WERI-Rb-1 (cell line): ENCODE data around the gene PIP4K2A.

Experiments used
- DNase-seq: peaks from one replicate; pipeline ENCODE4 v3.0.0-alpha.2; 2020
- H3K27ac ChIP-seq: fragments of 250-450 bp; sonication (Bioruptor Pico); 2 replicates; pipeline ENCODE4 v1.5.1; 2020; ENCODE audit warnings: mild to moderate bottlenecking, moderate library complexity
- H3K27me3 ChIP-seq: fragments of 250-450 bp; sonication (Bioruptor Pico); 2 replicates; pipeline ENCODE4 v1.5.1; 2021; ENCODE audit warnings: mild to moderate bottlenecking, low read depth, moderate library complexity; ENCODE audit not compliant: insufficient read depth, severe bottlenecking
- H3K36me3 ChIP-seq: fragments of 250-450 bp; sonication (Bioruptor Pico); 2 replicates; pipeline ENCODE4 v1.5.1; 2020; ENCODE audit warnings: mild to moderate bottlenecking, moderate library complexity
- H3K4me3 ChIP-seq: 2 replicates; pipeline ENCODE4 v1.5.1; 2011; ENCODE audit warnings: low read depth, mild to moderate bottlenecking, control low read depth, low read length
- H3K9me3 ChIP-seq: fragments of 250-450 bp; sonication (Bioruptor Pico); 2 replicates; pipeline ENCODE4 v1.5.1; 2021; ENCODE audit warnings: mild to moderate bottlenecking, moderate library complexity; ENCODE audit not compliant: severe bottlenecking
- TF ChIP-seq, protein P1 (sequence below): IDR thresholded peaks from 2 replicates; pipeline ENCODE4 v1.5.1; 2011; ENCODE audit warnings: low read depth, mild to moderate bottlenecking, control low read depth, inconsistent platforms, low read length

PIP4K2A gene

DNA sequence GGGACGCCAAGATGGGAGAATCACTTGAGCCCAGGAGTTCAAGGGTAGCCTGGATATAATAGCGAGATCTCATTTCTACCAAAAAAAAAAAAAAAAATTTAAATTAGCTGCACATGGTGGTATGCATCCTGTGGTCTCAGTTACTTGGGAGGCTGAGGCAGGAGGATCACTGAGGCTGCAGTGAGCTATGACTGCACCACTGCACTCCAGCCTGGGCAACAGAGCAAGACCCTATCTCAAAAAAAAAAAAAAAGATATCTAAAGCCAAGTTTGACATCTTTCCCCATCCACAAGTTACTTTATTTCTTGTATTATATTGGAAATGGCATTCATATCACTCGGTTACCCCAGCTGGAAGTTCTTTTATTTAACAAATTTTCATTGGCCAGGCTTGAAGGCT, 3.4 kb upstream of the PIP4K2A start:
- DNase-seq: no peak
- TF ChIP-seq, protein P1, sequence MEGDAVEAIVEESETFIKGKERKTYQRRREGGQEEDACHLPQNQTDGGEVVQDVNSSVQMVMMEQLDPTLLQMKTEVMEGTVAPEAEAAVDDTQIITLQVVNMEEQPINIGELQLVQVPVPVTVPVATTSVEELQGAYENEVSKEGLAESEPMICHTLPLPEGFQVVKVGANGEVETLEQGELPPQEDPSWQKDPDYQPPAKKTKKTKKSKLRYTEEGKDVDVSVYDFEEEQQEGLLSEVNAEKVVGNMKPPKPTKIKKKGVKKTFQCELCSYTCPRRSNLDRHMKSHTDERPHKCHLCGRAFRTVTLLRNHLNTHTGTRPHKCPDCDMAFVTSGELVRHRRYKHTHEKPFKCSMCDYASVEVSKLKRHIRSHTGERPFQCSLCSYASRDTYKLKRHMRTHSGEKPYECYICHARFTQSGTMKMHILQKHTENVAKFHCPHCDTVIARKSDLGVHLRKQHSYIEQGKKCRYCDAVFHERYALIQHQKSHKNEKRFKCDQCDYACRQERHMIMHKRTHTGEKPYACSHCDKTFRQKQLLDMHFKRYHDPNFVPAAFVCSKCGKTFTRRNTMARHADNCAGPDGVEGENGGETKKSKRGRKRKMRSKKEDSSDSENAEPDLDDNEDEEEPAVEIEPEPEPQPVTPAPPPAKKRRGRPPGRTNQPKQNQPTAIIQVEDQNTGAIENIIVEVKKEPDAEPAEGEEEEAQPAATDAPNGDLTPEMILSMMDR: no peak
- Histone ChIP-seq H3K27me3 (no peaks in the 10 kb centered on the region), H3K9me3 (no peaks in the 10 kb centered on the region), H3K4me3 (no peak overlapping the region), H3K27ac (no peak overlapping the region), H3K36me3 (no peaks in the 10 kb centered on the region)

DNA sequence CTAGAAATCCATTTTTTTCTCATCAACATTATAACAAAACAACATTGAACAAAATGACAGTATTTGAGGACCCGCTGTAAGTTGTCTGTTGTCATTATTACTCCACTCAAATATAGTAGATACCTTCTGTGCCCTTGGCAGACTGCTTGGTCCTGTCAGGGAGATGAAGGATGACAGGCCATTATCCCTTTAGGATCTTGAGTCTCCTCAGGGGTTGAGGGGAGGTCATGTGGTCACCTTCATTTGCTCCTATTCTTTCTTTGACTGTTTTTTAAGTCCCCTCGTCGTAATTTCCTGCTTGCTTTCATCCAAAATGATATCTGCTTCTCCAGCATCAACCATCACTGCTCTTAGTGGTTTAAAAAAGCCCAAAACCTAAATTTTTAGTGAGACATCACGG, 2.6 kb upstream of the PIP4K2A start:
- no peaks in the 10 kb centered on the region for H3K27me3 ChIP-seq
- no peaks in the 10 kb centered on the region for H3K9me3 ChIP-seq
- H3K36me3 ChIP-seq: no peaks in the 10 kb centered on the region
- H3K27ac ChIP-seq: no peak overlapping the region
- TF ChIP-seq, protein P1: no peak
- no peak for DNase-seq
- H3K4me3 ChIP-seq: no peak overlapping the region

DNA sequence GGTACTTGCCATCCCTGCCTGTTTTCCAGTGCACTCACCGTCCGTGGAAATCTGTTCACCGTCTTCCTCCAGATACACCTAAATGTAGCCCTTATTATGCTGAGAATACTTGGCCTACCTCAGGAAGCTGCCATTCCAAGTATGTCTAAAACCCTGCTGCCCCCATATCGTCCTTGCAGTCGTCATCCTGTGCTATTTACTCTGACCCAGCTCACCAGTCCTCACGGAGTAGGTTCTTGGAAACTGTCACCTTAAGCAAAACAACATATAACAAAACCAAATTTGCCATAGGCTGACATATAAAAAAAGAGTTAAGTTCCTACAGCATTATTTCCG, 880 bp upstream of the PIP4K2A start:
- Histone ChIP-seq H3K4me3 (no peak overlapping the region), H3K27me3 (no peaks in the 10 kb centered on the region), H3K9me3 (no peaks in the 10 kb centered on the region), H3K27ac (no peak overlapping the region), H3K36me3 (no peaks in the 10 kb centered on the region)
- TF ChIP-seq, protein P1: no peak
- DNase-seq: no peak

DNA sequence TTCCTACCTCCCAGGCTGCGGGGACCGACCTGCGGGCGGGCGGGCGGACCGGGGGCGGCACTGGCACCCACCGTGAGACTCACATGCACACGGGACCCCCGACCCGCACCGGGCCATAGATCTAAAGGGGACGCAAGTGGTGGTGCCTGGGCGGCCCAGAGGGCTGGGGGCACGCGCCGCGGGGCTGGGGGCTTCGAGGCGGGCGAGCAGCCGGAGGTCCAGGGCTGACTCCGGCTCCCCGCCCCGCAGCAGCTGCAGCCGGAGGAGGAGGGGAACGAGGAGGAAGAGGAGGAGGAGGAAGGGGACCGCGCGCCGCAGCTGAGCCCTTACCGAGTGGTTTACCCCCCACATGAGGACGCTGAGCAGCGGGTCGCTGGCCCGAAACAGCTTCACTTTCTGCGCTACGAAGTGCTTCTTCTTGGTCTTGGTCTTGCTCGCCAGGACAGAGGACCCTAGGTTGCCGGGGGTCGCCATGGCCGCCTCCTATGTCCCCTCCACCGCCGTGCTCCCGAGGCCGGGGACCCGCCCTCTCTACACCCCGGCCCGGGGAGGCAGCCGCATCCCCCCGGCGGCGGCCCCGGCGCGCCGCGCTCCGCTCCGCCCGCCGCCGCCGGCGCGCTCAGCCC, 412 bp downstream of the PIP4K2A start:
- peak; percentile 8 for DNase-seq
- Histone ChIP-seq H3K27ac (no peak overlapping the region; the same call in 1 of the 2 replicates), H3K27me3 (no peaks in the 10 kb centered on the region), H3K36me3 (no peaks in the 10 kb centered on the region), H3K4me3 (peak overlapping the region; percentile 81), H3K9me3 (no peaks in the 10 kb centered on the region)
- TF ChIP-seq, protein P1: no peak

DNA sequence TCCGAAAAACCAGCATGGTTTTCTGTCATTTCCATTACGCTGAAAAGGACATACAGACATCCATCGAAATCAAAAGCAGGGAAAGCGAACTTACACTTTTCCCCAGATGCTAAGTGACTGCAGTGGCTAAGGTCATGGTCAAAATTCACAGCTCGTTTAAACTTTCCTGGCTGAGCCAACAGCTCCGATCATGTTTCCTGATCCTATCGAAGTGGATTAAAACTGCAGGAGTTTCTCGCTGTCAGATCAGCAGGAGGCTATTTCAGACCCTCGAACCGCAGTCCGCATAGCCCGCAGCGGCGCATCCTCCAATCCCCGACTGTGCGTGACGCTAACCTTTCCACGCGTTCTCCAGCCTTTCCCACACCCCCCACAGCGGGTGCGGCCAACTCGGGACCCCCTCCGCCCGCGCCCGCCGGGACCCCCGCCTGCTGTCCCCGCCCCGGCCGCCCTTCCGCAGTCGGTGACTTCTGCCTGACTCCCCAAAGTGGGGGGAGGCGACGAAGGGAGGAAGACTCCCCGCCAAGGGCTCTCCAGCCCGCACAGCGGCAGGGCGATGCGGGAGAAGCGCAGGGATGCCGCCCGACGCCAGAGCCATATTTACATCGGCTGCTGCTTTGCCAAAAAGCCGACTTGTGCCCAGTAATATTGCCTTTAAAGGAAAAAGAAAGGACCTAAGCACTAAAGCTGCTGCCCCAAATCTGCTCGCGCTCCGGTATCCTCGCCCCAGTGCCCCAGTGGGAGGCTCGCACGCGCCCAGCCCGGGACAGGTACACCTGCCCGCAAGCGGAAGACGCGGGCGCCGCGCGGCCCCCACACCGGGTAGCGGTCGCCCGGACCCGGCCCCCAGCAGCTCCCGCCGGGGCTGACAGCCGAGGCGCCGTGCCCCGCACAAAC, 1.2 kb downstream of the PIP4K2A start:
- TF ChIP-seq, protein P1: no peak
- Histone ChIP-seq H3K9me3 (no peaks in the 10 kb centered on the region), H3K4me3 (peak overlapping the region; percentile 81), H3K27me3 (no peaks in the 10 kb centered on the region), H3K27ac (no peak overlapping the region), H3K36me3 (no peaks in the 10 kb centered on the region)
- peak; percentile 15 for DNase-seq
